PC-3 (cell line): ENCODE data around the gene SLF1. TPM values are rescaled to one million over a fixed set of nuclear protein-coding genes. Genes with fewer than 3 reads are reported as not detected.
"Not testable (repeated sequence)": the region's sequence is repeated elsewhere in the genome, so short reads cannot be mapped to it uniquely, and the experiment has no call there.

Experiments
- ATAC-seq: fragments of 200-7000 bp; cut with Tn5 transposase; 2 replicates; pipeline ENCODE4 v1.9.1; 2020; ENCODE audit warnings: mild to moderate bottlenecking, moderate library complexity
- Bru-seq: library from RNA; stranded (reverse); fragments of 400-500 nt; gene quantifications from one replicate; lab custom pipeline; 2021; lab: Mats Ljungman, UMichigan
- BruChase-seq, 2 experiments: library from RNA; stranded (reverse); fragments of 400-500 nt; gene quantifications; one replicate each; lab custom pipeline; 2021; lab: Mats Ljungman, UMichigan
- BruUV-seq: library from RNA; stranded (reverse); fragments of 400-500 nt; replicated peaks from 2 replicates; lab custom pipeline; 2021; lab: Mats Ljungman, UMichigan
- CTCF ChIA-PET: fragments of 300-600 bp; sonication (Branson Sonifier 250); formaldehyde crosslinking; loops from one replicate; lab custom pipeline; 2022; ENCODE audit warnings: antibody characterized with exemption; lab: Charles Lee
- POLR2A ChIA-PET: fragments of 300-600 bp; sonication (Branson Sonifier 250); formaldehyde crosslinking; loops from one replicate; lab custom pipeline; 2022; ENCODE audit warnings: antibody characterized with exemption; ENCODE audit not compliant: unreplicated experiment; lab: Charles Lee
- DNase-seq: peaks from one replicate; pipeline ENCODE4 v3.0.0-alpha.2; 2015
- H2AFZ ChIP-seq: fragments of 300-600 bp; sonication (generic); 2 replicates; pipeline ENCODE4 v1.6.0; 2016; ENCODE audit warnings: antibody characterized with exemption, low read length
- H3F3A ChIP-seq: fragments of 300-600 bp; sonication (generic); one replicate; pipeline ENCODE4 v1.6.0; 2017; ENCODE audit warnings: antibody characterized with exemption, low read length, control low read depth, mild to moderate bottlenecking; ENCODE audit not compliant: unreplicated experiment
- H3K27ac ChIP-seq: fragments of 300-600 bp; sonication (generic); 2 replicates; pipeline ENCODE4 v1.5.1; 2016; ENCODE audit warnings: mild to moderate bottlenecking, low read length
- H3K27me3 ChIP-seq: fragments of 300-600 bp; sonication (generic); 2 replicates; pipeline ENCODE4 v1.6.1; 2016; ENCODE audit warnings: low read length, mixed read lengths
- H3K36me3 ChIP-seq: fragments of 300-600 bp; sonication (generic); 2 replicates; pipeline ENCODE4 v1.6.1; 2016; ENCODE audit warnings: low read depth, mixed run types, low read length, mixed read lengths
- H3K4me1 ChIP-seq: fragments of 300-600 bp; sonication (generic); 2 replicates; pipeline ENCODE4 v1.5.1; 2016; ENCODE audit warnings: low read length; ENCODE audit not compliant: insufficient read depth
- H3K4me2 ChIP-seq: fragments of 300-600 bp; sonication (generic); 2 replicates; pipeline ENCODE4 v1.6.0; 2016; ENCODE audit warnings: low read length
- H3K4me3 ChIP-seq: fragments of 300-600 bp; sonication (generic); 2 replicates; pipeline ENCODE4 v1.5.1; 2016; ENCODE audit warnings: mild to moderate bottlenecking, low read length, mixed read lengths
- H3K79me2 ChIP-seq: fragments of 300-600 bp; sonication (generic); 2 replicates; pipeline ENCODE4 v1.6.1; 2017; ENCODE audit warnings: low read length, mixed read lengths
- H3K9ac ChIP-seq: fragments of 300-600 bp; sonication (generic); 2 replicates; pipeline ENCODE4 v1.6.0; 2016; ENCODE audit warnings: mild to moderate bottlenecking, low read length
- H3K9me2 ChIP-seq: fragments of 300-600 bp; sonication (generic); replicated peaks from 2 replicates; pipeline ENCODE4 v1.6.1; 2016; ENCODE audit warnings: mixed run types, low read length, mixed read lengths
- H3K9me3 ChIP-seq: fragments of 300-600 bp; sonication (generic); 2 replicates; pipeline ENCODE4 v1.6.1; 2016; ENCODE audit warnings: low read length, mixed read lengths
- H4K20me1 ChIP-seq: fragments of 300-600 bp; sonication (generic); 2 replicates; pipeline ENCODE4 v1.6.1; 2016; ENCODE audit warnings: low read length, mixed read lengths
- EZH2 ChIP-seq: fragments of 300-600 bp; sonication (generic); IDR thresholded peaks from one replicate; pipeline ENCODE4 v1.6.1; 2017; ENCODE audit warnings: antibody characterized with exemption, mild to moderate bottlenecking, low read length; ENCODE audit not compliant: unreplicated experiment
- EZH2phosphoT487 ChIP-seq: fragments of 300-600 bp; sonication (generic); IDR thresholded peaks from 2 replicates; pipeline ENCODE4 v1.6.1; 2018; ENCODE audit warnings: mild to moderate bottlenecking, antibody characterized with exemption, low read length, borderline replicate concordance
- intact Hi-C: fragments of 100-400 bp; cut with micrococcal nuclease; formaldehyde crosslinking; loops from 2 replicates; pipeline ENCODE4 v1.9.0; 2023
- long read RNA-seq: library from polyadenylated mRNA; unstranded; transcript quantifications from one replicate; pipeline ENCODE4 v2.0.0, GENCODE V29; 2021; ENCODE audit not compliant: unreplicated experiment
- total RNA-seq: library from RNA; depleted of rRNA; stranded (reverse); fragments of >200 nt; gene quantifications from 2 replicates; pipeline ENCODE4 v1.2.3, GENCODE V29; 2014; rRNA removed
- TF ChIP-seq, protein P1 (sequence below): fragments of 300-600 bp; sonication (generic); conservative IDR thresholded peaks from 2 replicates; pipeline ENCODE4 v1.5.1; 2017; ENCODE audit warnings: antibody characterized with exemption, low read depth, mild to moderate bottlenecking, low read length

SLF1 gene
- total RNA-seq (23.6 and 27.8 TPM in 2 replicates), Bru-seq, nascent RNA (percentile 54 among the genes with signal in this experiment), BruChase-seq, experiment 1, labeled RNA remaining after a 6-hour chase (percentile 49 among the genes with signal in this experiment), BruChase-seq, experiment 2, labeled RNA remaining after a 2-hour chase (percentile 51 among the genes with signal in this experiment)
- long read RNA-seq, full-length matches to known transcripts: 2 of 8 reads
- long read RNA-seq, partial matches to known transcripts: 1 of 8 reads
- long read RNA-seq, other reads (novel, unspliced or antisense): 5 of 8 reads

DNA sequence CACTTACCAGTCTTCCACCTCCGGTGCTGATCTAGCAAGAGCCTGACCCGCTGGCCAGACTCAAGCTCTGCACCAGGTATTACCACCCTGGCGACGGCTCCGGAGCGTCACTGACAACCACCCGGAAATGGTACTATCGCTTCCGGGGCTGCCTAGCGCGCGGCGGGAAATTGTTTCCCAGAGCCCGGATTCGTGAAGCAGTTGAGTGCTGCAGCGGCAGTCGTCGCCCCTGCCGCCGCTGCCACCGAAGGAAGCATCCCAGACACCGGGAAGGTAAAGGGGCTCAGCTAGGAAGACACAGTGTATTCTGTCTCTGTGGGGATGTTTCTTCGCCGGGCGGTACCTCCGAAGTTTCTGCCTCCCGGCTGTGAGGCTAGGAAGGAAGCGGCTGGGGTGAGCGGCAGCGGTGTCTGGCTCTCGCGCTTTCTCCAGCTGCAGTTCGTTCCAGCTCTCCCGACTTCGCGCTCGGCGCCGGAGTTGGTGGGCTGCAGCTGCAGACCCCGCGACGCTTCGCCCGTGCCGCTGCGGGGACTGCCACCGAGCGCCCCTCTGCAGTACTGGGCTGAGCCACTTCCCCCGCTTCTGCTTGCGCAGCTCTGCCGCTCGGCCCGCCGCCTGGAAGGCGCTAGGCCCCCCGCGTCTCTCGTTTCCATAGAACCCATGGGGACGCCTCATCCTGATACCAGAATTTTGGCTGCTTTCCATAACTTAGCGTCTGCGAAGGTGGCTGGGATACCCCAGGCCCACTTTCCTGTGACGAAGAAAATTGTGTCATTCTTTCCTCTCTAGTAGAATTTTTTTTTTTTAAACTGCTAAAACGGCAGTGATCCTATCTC lies at the start of gene SLF1, which contains the start of gene KIAA0825:
Gene SLF1, plus strand, starts transcription at position 177 of the 836 bp plus-strand sequence. CDS start 10,142 bp downstream, outside the sequence.
Gene KIAA0825, minus strand, starts transcription at position 112 of the 836 bp plus-strand sequence. CDS start 81,478 bp downstream, outside the sequence.
- Histone ChIP-seq H3K9ac (peak within 1 kb of the TSS; percentile 82), H3K9me2 (no peaks in the 10 kb centered on the region), H3K4me1 (peaks cover 7% of the 10 kb centered on the region), H3K9me3 (no peaks in the 10 kb centered on the region), H3K4me2 (peak within 1 kb of the TSS; percentile 83), H3K27me3 (no peaks in the 10 kb centered on the region), H3F3A (no peaks in the 10 kb centered on the region), H3K36me3 (no peaks in the 10 kb centered on the region), H3K79me2 (peaks cover 50% of the 10 kb centered on the region), H3K27ac (peak within 1 kb of the TSS; percentile 60), H2AFZ (peak within 1 kb of the TSS; percentile 83), H4K20me1 (no peaks in the 10 kb centered on the region), H3K4me3 (peak within 1 kb of the TSS; percentile 81)
- ChIA-PET POLR2A (no interaction called here), CTCF (interaction anchor here (0.7 kb wide), 1 partner anchor 132 kb away, joined by 3 read pairs; no protein-coding TSS in a partner anchor)
- BruUV-seq: no TSS peak
- DNase-seq (peak; percentile 84), ATAC-seq (peak; percentile 97)
- TF ChIP-seq EZH2phosphoT487: no peak
- TF ChIP-seq, protein P1, sequence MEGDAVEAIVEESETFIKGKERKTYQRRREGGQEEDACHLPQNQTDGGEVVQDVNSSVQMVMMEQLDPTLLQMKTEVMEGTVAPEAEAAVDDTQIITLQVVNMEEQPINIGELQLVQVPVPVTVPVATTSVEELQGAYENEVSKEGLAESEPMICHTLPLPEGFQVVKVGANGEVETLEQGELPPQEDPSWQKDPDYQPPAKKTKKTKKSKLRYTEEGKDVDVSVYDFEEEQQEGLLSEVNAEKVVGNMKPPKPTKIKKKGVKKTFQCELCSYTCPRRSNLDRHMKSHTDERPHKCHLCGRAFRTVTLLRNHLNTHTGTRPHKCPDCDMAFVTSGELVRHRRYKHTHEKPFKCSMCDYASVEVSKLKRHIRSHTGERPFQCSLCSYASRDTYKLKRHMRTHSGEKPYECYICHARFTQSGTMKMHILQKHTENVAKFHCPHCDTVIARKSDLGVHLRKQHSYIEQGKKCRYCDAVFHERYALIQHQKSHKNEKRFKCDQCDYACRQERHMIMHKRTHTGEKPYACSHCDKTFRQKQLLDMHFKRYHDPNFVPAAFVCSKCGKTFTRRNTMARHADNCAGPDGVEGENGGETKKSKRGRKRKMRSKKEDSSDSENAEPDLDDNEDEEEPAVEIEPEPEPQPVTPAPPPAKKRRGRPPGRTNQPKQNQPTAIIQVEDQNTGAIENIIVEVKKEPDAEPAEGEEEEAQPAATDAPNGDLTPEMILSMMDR: no peak
- TF ChIP-seq EZH2: no peak
- intact Hi-C loops: loop anchor here (2.0 to 5.0 kb wide), 2 partner anchors 91 to 120 kb away; no protein-coding TSS in a partner anchor

DNA sequence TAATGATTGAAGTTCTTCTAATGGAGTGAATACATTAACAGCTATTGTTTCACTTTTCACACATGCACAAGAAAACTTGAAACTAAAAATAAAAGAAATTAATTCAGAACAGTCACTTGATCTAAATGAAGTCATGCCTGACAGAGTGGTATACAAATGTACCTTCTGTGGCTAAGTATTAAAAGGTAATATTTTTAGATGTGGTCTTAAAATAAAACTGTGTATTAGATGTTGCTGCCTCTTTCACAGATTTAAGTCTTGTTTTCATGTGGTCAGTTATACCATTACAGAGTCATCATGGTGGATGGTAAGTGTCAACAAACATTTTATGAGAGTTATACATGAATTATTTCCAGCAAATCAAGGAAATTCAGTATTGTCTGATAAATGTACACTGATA lies 47.1 kb upstream of the SLF1 start:
- no TSS peak for BruUV-seq
- H3K9ac ChIP-seq: no peak overlapping the region

DNA sequence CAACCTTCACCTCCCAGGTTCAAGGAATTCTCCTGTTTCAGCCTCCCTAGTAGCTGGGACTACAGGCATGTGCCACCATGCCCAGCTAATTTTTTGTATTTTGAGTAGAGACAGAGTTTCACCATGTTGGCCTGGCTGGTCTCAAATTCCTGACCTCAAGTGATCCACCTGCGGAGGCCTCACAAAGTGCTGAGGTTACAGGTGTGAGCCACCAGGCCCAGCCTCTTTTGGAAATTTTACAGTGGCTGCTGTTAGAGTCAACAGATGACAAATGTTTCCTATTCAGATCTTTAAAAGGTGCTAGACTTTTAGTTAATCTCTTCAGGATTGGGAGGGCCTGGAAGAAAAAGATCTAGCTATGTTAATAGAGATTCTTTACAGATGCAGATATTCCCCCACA lies 45.1 kb upstream of the SLF1 start:
- H2AFZ ChIP-seq, H3K4me2 ChIP-seq, DNase-seq, H3K36me3 ChIP-seq, H3K79me2 ChIP-seq, H3K4me3 ChIP-seq, intact Hi-C loops, H3K9me3 ChIP-seq, H3K27ac ChIP-seq, H3K27me3 ChIP-seq, H4K20me1 ChIP-seq, POLR2A ChIA-PET, ATAC-seq, BruUV-seq, H3K9ac ChIP-seq, H3K4me1 ChIP-seq, CTCF ChIA-PET, H3F3A ChIP-seq, H3K9me2 ChIP-seq: not testable (repeated sequence)

More for the DNA sequence above, 47.1 kb upstream of the SLF1 start:
- Histone ChIP-seq H3K36me3 (no peaks in the 10 kb centered on the region), H3F3A (no peaks in the 10 kb centered on the region), H2AFZ (no peak overlapping the region), H3K9me2 (no peaks in the 10 kb centered on the region), H3K4me1 (no peaks in the 10 kb centered on the region), H4K20me1 (no peaks in the 10 kb centered on the region), H3K4me3 (no peak overlapping the region), H3K9me3 (no peaks in the 10 kb centered on the region), H3K4me2 (no peak overlapping the region), H3K27me3 (no peaks in the 10 kb centered on the region), H3K27ac (no peak overlapping the region), H3K79me2 (no peaks in the 10 kb centered on the region)
- TF ChIP-seq, protein P1: no peak
- TF ChIP-seq EZH2phosphoT487 (no peak), EZH2 (no peak)
- ChIA-PET CTCF (no interaction called here), POLR2A (no interaction called here)
- ATAC-seq (no peak), DNase-seq (no peak)
- intact Hi-C loops: no loop called here
